HepG2 (cell line): ENCODE results near the gene CPVL. TPM values are rescaled to one million over a fixed set of nuclear protein-coding genes. Genes with fewer than 3 reads are reported as not detected.

ENCODE experiments used
- ATAD3A ChIP-seq: sonication (generic); formaldehyde crosslinking; IDR thresholded peaks from 2 replicates; pipeline ENCODE4 v1.4.0; 2020; ENCODE audit warnings: missing genetic modification reagents
- GATAD1 ChIP-seq: IDR thresholded peaks from 2 replicates; pipeline ENCODE4 v1.6.1; 2016; ENCODE audit warnings: missing genetic modification reagents, missing compliant biosample characterization
- HOXA5 ChIP-seq: sonication (generic); formaldehyde crosslinking; IDR thresholded peaks from 2 replicates; pipeline ENCODE4 v1.4.0; 2020; ENCODE audit warnings: missing genetic modification reagents
- MEIS2 ChIP-seq: sonication (generic); formaldehyde crosslinking; IDR thresholded peaks from 2 replicates; pipeline ENCODE4 v1.9.0; 2021; ENCODE audit warnings: mild to moderate bottlenecking, missing genetic modification reagents
- U2AF1 ChIP-seq: fragments of 200-400 bp; formaldehyde crosslinking; optimal IDR thresholded peaks from 2 replicates; pipeline ENCODE3; 2017; ENCODE audit warnings: mild to moderate bottlenecking, low read depth, low read length
- ZC3H13 ChIP-seq: sonication (generic); formaldehyde crosslinking; IDR thresholded peaks from 2 replicates; pipeline ENCODE4 v1.8.1; 2023; ENCODE audit warnings: mild to moderate bottlenecking, missing genetic modification reagents, moderate library complexity
- ZFP37 ChIP-seq: sonication (generic); formaldehyde crosslinking; IDR thresholded peaks from 2 replicates; pipeline ENCODE4 v1.4.0; 2020; ENCODE audit warnings: missing genetic modification reagents, borderline replicate concordance
- ZKSCAN8 ChIP-seq: IDR thresholded peaks from 2 replicates; pipeline ENCODE4 v1.6.1; 2016; ENCODE audit warnings: borderline replicate concordance, missing genetic modification reagents, missing compliant biosample characterization
- ZNF121 ChIP-seq: sonication (generic); formaldehyde crosslinking; IDR thresholded peaks from 2 replicates; pipeline ENCODE4 v1.5.0; 2020; ENCODE audit warnings: mild to moderate bottlenecking, missing genetic modification reagents
- ZNF235 ChIP-seq: sonication (generic); formaldehyde crosslinking; IDR thresholded peaks from 2 replicates; pipeline ENCODE4 v1.8.1; 2023; ENCODE audit warnings: mild to moderate bottlenecking, missing genetic modification reagents, borderline replicate concordance
- ZNF704 ChIP-seq: sonication (generic); formaldehyde crosslinking; IDR thresholded peaks from 2 replicates; pipeline ENCODE4 v1.8.1; 2023; ENCODE audit warnings: mild to moderate bottlenecking, inconsistent platforms, moderate library complexity, missing genetic modification reagents, borderline replicate concordance
- ZSCAN5A ChIP-seq: sonication (generic); formaldehyde crosslinking; IDR thresholded peaks from 2 replicates; pipeline ENCODE4 v1.8.0; 2022; ENCODE audit warnings: mild to moderate bottlenecking, missing genetic modification reagents, borderline replicate concordance
- polyA plus RNA-seq, 8 experiments: library from polyadenylated mRNA; depleted of rRNA in 3 of 8; stranded (reverse) in 7 of 8; unstranded in 1 of 8; fragments of >200 nt; fragmentation: Illumina TruSeq in 4 of 8; extraction: Trizol in 4 of 8; gene quantifications; 2 replicates each; pipeline versions ENCODE4 v1.2.1 to v1.2.3, GENCODE V29; 2011 to 2016; ENCODE audit warnings: low read depth in 4 of 8, missing spikeins in 1 of 8, mixed read lengths in 1 of 8; ENCODE audit not compliant: insufficient read depth in 1 of 8
- total RNA-seq, 5 experiments: library from RNA; depleted of rRNA; stranded (reverse); fragments of >200 nt; fragmentation: Illumina TruSeq; extraction: Trizol; gene quantifications; 2 replicates each; pipeline ENCODE4 v1.2.3, GENCODE V29; 2016; ENCODE audit warnings: low read depth in 1 of 5
- TF ChIP-seq, protein P1 (sequence below): sonication (generic); formaldehyde crosslinking; IDR thresholded peaks from 2 replicates; pipeline ENCODE4 v1.4.0; 2020; ENCODE audit warnings: mild to moderate bottlenecking, low read depth, missing genetic modification reagents
- TF ChIP-seq, protein P2 (sequence below): IDR thresholded peaks from 2 replicates; pipeline ENCODE4 v1.4.0; 2020; ENCODE audit warnings: mild to moderate bottlenecking, missing genetic modification reagents
- TF ChIP-seq, protein P3 (sequence below): sonication (generic); formaldehyde crosslinking; IDR thresholded peaks from 2 replicates; pipeline ENCODE4 v1.4.0; 2020; ENCODE audit warnings: mild to moderate bottlenecking, missing genetic modification reagents, borderline replicate concordance
- TF ChIP-seq, protein P4 (sequence below): sonication (generic); formaldehyde crosslinking; IDR thresholded peaks from 2 replicates; pipeline ENCODE4 v1.4.0; 2020; ENCODE audit warnings: missing genetic modification reagents

The CPVL gene
- total and polyA plus RNA-seq, 2 of the 13 experiments (the other 11 are each of a cell fraction or from before 2014, with no cell fraction given), result 59.2 to 294 TPM

DNA sequence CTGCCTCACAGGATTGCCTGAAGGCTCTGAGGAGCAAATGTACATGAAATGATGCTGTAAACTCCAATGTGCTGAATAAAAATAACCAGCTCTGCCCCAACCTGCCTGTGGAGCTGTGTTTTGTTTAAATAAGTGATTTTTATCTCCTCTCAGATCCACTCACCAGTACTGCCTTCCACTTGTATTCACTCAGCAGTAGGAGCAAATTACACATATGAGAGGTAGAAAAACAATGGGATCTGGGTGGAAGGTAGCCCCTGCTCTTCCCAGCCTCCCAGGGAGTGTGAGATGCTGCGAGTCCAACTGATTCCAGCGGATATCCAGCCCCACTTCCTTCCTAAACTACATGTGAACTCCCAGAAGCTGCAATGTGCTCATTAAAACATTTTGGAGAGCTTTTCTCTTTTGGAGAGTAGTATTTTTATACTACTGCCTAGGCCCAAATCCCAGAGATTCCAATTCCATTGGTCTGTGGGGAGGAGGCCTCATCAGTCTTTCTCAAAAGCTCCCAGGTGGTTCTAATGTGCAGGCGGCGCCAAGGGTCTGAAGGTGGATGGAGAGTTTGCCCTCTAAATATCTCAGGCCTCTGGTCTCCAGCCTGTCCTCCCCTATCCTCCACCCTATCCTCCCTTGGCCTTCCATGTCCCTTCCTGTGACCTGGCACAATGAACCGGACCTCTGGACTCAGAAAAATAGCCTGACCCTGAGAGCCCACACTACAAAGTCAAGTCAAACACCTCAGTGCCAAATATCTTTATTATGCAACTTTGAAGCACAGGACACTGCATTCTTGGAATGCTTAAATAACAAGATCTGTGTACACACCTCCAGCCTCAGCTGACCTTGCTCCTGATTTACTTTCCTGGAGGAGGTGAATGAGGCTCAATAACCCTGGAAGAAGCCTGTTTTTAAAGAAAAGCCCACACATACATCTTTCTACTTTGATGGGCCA is 46.2 kb downstream of the CPVL start (continued):
- TF ChIP-seq ZNF704 (CRISPR knock-in tag), result no peak
- TF ChIP-seq ZSCAN5A, result no peak; the same call in 1 of the 2 replicates
- TF ChIP-seq, protein P1, sequence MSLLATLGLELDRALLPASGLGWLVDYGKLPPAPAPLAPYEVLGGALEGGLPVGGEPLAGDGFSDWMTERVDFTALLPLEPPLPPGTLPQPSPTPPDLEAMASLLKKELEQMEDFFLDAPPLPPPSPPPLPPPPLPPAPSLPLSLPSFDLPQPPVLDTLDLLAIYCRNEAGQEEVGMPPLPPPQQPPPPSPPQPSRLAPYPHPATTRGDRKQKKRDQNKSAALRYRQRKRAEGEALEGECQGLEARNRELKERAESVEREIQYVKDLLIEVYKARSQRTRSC (CRISPR knock-in tag), result no peak
- TF ChIP-seq HOXA5 (CRISPR knock-in tag), result no peak
- TF ChIP-seq MEIS2 (CRISPR knock-in tag), result no peak; the same call in 1 of the 2 replicates
- TF ChIP-seq ZKSCAN8 (CRISPR knock-in tag), result peak; percentile 75
- TF ChIP-seq GATAD1 (CRISPR knock-in tag), result peak; percentile 67
- TF ChIP-seq ZNF235 (CRISPR knock-in tag), result no peak
- no peak for TF ChIP-seq ZC3H13 (CRISPR knock-in tag)
- TF ChIP-seq, protein P2, sequence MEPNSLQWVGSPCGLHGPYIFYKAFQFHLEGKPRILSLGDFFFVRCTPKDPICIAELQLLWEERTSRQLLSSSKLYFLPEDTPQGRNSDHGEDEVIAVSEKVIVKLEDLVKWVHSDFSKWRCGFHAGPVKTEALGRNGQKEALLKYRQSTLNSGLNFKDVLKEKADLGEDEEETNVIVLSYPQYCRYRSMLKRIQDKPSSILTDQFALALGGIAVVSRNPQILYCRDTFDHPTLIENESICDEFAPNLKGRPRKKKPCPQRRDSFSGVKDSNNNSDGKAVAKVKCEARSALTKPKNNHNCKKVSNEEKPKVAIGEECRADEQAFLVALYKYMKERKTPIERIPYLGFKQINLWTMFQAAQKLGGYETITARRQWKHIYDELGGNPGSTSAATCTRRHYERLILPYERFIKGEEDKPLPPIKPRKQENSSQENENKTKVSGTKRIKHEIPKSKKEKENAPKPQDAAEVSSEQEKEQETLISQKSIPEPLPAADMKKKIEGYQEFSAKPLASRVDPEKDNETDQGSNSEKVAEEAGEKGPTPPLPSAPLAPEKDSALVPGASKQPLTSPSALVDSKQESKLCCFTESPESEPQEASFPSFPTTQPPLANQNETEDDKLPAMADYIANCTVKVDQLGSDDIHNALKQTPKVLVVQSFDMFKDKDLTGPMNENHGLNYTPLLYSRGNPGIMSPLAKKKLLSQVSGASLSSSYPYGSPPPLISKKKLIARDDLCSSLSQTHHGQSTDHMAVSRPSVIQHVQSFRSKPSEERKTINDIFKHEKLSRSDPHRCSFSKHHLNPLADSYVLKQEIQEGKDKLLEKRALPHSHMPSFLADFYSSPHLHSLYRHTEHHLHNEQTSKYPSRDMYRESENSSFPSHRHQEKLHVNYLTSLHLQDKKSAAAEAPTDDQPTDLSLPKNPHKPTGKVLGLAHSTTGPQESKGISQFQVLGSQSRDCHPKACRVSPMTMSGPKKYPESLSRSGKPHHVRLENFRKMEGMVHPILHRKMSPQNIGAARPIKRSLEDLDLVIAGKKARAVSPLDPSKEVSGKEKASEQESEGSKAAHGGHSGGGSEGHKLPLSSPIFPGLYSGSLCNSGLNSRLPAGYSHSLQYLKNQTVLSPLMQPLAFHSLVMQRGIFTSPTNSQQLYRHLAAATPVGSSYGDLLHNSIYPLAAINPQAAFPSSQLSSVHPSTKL (CRISPR knock-in tag), result peak; percentile 99
- TF ChIP-seq, protein P3, sequence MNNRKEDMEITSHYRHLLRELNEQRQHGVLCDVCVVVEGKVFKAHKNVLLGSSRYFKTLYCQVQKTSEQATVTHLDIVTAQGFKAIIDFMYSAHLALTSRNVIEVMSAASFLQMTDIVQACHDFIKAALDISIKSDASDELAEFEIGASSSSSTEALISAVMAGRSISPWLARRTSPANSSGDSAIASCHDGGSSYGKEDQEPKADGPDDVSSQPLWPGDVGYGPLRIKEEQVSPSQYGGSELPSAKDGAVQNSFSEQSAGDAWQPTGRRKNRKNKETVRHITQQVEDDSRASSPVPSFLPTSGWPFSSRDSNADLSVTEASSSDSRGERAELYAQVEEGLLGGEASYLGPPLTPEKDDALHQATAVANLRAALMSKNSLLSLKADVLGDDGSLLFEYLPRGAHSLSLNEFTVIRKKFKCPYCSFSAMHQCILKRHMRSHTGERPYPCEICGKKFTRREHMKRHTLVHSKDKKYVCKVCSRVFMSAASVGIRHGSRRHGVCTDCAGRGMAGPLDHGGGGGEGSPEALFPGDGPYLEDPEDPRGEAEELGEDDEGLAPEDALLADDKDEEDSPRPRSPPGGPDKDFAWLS (CRISPR knock-in tag), result no peak
- TF ChIP-seq U2AF1, result no peak
- no peak for TF ChIP-seq ZFP37 (CRISPR knock-in tag)
- TF ChIP-seq, protein P4, sequence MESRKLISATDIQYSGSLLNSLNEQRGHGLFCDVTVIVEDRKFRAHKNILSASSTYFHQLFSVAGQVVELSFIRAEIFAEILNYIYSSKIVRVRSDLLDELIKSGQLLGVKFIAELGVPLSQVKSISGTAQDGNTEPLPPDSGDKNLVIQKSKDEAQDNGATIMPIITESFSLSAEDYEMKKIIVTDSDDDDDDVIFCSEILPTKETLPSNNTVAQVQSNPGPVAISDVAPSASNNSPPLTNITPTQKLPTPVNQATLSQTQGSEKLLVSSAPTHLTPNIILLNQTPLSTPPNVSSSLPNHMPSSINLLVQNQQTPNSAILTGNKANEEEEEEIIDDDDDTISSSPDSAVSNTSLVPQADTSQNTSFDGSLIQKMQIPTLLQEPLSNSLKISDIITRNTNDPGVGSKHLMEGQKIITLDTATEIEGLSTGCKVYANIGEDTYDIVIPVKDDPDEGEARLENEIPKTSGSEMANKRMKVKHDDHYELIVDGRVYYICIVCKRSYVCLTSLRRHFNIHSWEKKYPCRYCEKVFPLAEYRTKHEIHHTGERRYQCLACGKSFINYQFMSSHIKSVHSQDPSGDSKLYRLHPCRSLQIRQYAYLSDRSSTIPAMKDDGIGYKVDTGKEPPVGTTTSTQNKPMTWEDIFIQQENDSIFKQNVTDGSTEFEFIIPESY, result peak; percentile 44; the same call in 1 of the 2 replicates
- TF ChIP-seq ATAD3A (CRISPR knock-in tag), result no peak
- no peak for TF ChIP-seq ZNF121 (CRISPR knock-in tag)
